ENCODE measurements around the gene NUTM1.
A peak's percentile ranks its signal among the peaks of the same experiment; 100 is the strongest.
"Not testable (repeated sequence)": the region's sequence is repeated elsewhere in the genome, so short reads cannot be mapped to it uniquely, and the experiment has no call there.

The NUTM1 gene

DNA sequence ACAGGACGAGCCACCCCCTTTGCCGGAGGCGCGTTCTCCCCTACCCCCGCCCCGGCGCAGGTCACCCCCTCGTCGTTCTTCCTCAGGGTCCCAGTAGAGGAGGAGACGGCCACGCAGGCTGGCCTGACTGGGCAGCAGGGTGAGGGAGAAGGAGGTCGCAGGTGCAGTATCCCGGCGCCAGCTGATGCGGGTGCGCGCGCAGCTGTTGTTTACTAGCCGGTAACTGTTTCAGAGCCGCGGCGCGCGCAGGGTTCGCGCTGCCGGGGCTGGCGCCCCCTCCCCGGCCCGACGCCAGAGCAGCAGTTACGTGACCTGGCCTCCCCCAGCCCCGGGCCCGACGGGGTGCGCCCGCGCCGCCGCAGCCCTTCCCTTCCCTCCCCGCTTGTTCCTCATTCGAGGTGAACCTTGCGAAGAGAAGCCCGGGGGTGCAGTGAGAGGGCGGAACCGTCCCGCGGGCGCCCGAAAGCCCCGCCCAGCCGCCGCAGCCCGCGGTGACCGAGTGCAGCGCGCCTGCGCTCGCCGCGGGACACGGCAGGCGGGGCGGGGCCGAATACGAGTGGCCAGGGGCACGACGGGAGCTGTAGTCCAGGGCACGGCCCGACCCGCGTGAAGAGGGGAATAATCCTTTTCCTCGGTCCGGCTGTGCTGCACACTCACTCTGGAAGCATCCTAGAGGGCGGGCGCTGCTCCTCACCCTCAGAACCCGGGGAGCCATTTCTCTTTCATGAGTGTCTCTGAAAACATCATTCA is 5.4 kb upstream of the NUTM1 start, which contains the start of gene SLC12A6:
Gene SLC12A6 (minus strand): TSS at position 225 of the 750 bp plus-strand sequence. CDS start 1,101 bp downstream, outside the sequence.
- peak; percentile 84 for DNase-seq

DNA sequence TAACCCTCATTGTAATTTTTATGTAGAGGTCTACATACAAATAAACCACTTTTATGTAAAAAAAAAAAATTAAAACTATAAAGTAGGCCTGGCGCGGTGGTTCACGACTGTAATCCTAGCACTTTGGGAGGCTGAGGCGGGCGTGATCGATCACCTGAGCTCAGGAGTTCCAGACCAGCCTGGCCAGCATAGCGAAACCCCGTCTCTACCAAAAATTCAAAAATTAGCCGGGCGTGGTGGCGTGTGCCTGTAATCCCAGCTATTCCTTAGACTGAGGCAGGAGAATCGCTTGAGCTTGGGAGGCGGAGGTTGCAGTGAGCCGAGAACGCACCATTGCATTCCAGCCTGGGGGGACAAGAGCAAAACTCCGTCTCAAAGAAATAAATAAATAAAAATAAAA is 4.8 kb upstream of the NUTM1 start:
- no peak for DNase-seq

DNA sequence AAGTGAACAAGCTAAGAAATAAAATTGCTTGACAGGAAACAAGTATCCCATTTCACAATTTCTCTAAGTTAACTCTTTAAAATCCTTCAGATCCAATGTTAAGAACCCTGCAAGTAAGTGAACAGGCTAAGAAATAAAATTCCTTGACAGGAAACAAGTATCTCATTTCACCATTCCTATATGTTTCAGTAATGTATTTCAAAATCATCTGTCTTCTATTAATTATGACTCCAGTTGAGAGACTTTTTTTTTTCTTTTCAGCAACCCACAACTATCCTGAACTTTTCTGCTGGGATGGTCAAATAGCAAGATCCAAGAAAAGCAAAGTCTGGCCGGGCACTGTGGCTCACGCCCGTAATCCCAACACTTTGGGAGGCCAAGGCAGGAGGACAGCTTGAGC is 3.2 kb upstream of the NUTM1 start:
- no peak for DNase-seq

DNA sequence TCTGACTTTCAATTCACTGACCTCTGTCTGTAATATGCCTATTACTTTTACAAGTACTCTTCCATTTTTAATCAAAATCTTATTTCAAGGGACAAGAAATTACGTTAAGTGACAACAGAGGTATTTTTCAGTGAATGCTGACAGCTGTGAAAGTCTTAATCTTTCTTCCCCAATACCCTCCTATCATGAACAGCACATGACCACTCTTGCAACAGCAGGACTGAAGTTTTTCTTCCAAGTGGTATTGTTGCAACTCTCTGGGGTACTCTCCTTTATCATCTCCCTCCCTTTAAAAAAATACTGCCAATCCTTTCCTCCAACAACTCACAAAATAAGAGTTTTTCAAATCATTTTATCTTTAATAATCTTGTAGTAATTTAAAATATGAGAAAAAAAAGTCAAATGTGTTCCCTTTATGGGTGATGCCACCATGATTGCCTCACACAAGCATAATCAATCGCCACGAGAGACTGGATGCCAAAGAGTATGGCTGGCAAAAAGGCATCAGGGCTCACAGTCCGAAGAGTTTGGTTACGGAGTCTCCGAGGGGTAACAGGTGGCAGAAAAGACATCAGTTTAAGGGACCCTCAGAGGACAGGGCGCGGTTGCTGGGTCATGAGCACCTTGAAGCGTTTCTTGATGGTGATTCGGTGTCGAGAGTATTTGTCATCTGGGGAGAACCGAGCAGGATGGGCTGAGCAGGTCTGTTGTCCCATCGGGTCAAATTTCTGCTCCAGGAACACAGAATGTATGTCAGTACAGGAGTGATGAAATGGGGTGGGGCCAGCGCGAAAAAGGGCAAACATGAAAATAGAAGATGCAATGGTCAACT is 1.5 kb upstream of the NUTM1 start:
- no peak for DNase-seq

DNA sequence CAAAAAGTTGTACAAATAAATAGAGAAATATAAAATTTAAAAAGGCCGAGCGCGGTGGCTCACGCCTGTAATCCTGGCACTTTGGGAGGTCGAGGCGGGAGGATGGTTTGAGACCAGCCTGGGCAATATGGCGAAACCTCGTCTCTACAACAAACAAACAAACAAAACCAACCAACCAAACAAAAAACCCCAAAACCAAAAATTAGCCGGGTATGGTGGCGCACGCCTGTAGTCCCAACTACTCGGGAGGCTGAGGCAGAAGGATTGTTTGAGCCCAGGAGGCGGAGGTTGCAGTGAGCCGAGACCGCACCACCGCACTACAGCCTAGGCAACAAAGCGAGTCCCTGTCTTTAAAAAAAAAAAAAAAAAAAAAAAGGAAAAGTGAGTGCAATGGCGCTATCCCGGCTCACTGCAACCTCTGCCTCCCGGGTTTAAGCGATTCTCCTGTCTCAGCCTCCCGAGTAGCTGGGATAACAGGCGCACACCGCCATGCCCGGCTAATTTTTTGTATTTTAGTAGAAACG is 840 bp upstream of the NUTM1 start:
- not testable (repeated sequence) for DNase-seq

DNA sequence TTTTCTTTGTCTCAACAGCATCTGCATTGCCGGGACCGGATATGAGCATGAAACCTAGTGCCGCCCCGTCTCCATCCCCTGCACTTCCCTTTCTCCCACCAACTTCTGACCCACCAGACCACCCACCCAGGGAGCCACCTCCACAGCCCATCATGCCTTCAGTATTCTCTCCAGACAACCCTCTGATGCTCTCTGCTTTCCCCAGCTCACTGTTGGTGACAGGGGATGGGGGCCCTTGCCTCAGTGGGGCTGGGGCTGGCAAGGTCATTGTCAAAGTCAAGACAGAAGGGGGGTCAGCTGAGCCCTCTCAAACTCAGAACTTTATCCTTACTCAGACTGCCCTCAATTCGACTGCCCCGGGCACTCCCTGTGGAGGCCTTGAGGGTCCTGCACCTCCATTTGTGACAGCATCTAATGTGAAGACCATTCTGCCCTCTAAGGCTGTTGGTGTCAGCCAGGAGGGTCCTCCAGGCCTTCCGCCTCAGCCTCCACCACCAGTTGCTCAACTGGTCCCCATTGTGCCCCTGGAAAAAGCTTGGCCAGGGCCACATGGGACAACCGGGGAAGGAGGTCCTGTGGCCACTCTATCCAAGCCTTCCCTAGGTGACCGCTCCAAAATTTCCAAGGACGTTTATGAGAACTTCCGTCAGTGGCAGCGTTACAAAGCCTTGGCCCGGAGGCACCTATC is 5.0 kb downstream of the NUTM1 start:
- DNase-seq, result no peak

DNA sequence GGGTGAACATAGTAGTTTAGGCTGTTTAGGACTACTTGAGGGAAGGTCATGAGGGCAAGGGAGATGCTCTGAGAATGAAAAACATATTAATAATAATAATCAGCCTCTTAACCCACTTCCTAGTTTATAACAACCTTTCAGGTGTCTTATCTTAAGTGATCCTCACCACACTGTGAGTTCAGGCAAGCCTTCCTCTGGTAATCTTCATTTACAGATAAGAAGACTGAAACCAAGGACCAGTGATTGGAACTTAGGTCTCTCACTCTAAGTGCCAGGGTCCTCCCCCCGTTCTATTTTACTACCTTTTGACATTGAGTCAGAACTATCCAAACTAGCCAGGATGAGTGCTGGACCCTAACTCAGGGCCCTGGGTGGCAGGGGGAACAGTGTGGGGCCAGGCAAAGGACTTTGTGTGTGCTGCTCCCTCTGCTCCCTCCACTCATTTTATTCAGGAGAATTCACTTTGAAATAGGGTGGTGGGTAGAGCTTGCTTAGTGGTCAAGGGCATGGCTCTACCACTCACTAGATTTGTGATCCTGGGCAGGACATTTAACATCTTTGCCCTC is 5.7 kb downstream of the NUTM1 start:
- no peak for DNase-seq

DNA sequence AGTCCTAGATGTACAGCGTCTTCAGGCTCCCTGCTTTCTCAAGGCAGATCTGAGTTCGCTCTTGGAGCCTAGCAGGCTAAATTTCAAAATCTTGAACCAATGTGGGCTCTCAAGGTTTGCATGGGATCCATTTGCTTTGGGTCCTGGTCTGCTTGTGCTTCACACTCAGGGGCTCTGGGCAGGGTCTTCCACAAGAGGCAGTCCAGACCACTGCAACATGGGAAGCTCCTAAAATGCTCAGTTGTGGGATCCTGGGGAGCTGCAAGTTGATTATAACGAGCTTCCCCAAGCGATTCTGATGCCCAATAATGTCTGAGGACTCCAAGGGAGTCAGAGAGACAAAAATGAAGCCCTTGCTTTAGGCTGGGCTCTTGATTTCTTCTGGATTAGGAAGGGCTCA is 6.7 kb downstream of the NUTM1 start:
- DNase-seq, result no peak

DNA sequence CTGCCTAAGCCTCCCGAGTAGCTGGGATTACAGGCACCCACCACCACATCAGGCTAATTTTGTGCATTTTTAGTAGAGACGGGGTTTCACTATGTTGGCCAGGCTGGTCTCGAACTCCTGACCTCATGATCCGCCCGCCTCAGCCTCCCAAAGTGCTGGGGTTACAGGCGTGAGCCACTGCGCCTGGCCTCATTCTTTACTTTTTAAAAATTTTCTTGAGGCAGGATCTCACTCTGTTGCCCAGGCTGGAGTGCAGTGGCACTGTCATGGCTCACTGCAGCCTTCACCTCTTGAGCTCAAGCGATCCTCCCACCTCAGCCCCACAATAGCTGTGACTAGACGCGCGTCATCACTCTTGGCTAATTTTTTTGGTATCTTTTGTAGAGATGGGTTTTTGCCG is 9.9 kb downstream of the NUTM1 start:
- DNase-seq, result not testable (repeated sequence)

DNA sequence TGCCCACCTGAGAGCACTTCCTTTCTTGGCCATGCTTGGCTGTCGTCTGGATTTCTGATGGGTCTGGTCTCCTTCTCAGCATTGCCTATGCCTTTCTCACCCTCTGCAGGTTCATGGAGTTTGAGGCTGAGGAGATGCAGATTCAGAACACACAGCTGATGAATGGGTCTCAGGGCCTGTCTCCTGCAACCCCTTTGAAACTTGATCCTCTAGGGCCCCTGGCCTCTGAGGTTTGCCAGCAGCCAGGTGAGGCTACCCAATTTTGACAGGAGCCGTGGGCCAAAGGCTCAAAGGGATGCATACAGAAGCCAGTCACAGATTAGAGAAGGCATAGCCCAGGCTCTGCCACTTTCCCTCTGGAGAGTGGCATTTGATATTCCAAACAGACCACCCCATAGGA is 10.5 kb downstream of the NUTM1 start:
- DNase-seq, result no peak

DNA sequence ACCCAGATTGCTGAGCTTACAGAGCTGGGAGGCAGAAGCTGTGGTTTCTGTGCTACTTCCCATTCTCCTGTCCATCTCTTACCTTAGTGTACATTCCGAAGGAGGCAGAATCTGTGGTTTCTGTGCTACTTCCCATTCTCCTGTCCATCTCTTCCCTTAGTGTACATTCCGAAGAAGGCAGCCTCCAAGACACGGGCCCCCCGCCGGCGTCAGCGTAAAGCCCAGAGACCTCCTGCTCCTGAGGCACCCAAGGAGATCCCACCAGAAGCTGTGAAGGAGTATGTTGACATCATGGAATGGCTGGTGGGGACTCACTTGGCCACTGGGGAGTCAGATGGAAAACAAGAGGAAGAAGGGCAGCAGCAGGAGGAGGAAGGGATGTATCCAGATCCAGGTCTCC is 11.2 kb downstream of the NUTM1 start:
- DNase-seq, result no peak

DNA sequence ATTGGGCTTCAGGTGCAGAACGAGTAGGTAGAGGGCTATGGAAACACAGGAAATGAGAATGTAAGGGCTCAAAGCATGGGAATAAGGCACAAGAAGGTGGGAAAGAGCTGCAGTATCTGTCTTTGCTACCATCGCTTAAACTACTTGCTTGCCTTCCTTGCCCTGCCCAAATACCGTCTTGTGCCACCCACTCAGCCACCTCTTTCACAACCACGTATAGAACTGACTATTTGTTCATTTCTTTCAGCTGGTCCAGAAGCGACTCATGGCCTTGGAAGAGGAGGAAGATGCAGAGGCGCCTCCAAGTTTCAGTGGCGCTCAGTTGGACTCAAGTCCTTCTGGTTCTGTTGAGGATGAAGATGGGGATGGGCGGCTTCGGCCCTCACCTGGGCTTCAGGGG is 12.1 kb downstream of the NUTM1 start:
- DNase-seq, result no peak

DNA sequence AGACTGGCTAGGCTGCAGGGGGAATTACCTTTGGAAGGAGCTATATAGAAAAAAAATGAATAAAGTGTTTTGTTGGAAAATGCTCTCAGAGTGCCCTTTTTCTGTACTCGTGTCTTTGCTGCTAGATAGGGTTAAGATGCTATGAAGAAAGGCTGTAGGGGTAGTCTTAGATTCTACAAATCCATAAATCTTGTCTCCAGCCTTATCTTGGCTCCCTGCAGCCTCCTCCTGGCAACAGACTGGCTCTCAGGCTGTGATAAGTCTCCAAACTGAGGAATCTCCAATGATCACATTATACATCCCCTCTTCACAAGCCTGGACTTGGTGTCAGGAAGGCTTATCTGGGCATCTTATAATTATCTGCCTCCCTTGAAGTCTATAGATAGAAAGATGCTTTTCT is 14.5 kb downstream of the NUTM1 start:
- DNase-seq, result no peak

DNA sequence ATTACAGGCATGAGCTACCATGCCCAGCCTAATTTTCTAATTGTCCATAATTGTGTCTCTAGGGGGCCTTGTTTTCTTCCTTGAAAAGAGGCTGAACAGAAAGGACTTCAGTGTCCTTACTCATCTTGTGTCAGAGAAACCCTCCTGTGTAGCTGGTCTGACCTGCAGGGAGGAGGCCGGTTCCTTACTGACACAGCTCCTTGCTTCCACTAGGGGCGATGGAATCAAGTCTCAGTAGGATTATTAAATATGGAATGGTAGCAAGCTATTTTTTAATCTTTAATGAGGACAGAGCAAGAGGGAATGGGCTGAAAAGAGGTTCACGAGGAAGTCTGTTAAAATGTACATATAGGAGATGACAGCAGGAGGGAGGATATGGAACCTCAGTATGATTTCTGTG is 15.3 kb downstream of the NUTM1 start:
- no peak for DNase-seq

DNA sequence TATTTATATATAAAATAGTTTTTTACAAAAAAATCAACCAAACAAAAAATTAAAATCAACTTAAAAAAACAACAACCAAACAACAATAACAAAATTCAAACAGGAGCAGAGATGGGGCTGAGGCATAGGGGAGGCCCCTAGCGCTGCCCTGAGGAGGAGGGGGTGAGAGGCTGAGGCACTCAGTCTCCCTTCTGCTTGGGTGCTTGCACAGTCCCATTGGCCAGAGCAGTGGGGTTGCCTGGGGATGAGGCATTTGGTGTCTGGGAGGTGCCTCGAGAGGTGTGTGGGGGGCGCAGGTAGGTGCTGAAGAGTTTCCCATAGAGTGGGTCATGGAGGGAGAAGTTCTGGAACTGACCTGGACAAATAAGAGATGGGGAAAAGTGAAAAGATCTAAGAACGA is 15.8 kb downstream of the NUTM1 start:
- DNase-seq, result no peak

DNA sequence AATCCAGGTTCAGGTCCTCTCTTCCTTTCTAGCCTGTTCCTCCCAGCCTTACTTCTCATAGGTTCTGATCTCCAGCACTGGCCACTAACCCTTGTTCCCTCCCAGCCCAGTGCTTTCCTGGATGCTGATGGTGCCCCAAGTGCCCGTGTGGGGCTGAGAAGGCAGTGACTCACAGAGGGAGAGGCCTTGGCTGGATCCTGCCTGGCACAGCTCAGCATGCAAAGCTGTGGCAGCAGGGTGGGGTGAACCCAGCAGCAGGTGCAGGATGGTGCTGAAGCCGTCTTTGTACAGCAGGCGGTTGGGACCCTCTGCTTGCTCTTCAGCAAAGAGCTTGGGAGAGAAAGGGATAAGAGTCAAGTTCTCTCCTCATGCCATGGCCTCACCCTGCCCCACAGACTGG is 16.3 kb downstream of the NUTM1 start:
- DNase-seq, result no peak

DNA sequence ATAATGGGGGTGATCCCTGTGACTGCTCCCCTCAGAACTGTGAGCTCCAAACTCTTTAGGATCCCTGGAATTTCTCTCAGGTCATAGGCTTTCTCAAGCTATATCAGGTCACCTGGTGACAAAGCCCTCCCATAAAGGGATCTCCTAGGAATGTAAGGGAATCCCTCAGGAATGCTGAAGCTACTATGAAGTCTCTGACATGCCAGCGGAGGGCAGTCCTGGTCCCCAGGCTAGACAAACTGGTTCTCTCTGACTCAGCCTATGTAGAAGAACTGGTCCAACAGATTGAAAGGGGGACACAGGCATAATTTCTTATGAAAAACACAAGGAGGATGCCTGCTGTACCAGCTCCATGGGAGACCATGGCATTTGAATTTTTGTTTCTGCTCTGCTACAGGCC is 17.2 kb downstream of the NUTM1 start:
- DNase-seq, result no peak

DNA sequence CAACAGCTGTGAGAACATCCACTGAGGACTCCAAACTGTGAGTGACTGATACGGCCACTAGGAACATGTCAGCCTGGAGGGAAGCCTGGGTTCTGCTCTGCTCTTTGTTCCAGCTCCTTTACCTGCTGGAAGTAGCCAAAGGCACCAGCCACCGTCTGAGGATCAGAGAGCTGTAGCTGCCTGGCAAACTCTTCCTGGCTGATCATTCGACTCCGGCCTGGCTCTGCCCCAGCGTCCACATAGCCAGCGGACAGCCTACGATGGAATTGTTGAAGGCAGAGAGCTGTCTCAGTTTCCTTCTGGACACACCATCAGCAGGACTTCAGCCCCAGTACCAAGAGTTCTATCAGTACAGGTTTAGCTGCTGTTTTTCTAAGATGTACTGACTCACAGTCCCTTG is 18.2 kb downstream of the NUTM1 start:
- no peak for DNase-seq

DNA sequence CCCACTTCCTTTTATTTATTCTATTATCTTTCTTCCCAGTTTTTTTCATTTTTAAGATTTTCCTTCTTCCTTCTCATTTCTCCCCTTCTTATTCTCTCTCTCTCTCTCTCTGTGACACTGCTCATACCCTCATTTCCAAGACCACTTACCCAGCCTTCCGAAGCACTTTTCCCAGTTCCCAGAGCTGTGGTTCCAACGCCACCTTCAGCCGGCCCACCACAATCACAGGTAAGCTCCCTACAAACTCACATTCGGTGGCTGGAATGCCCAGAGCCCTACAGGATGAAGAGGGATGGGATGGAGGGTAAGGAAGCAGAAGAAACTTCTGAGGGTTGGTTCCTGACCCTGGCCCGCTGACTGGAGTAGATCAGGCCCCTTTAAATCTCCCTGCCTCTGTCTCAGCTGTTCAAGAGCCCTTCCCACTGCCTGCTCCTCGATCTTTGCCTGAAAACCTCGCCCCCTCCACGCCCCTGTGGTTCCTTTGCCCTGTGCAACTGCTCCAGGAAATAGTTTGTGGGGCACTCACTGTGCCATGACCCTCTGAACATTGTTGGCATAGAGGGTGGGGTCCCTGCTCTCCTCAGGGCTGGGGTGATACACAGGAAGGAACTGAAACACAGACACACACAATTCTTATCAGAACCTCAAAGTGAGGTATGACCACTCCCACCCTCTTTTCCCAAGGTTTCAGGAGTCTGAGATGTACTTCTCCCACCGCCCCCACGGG is 19.1 kb downstream of the NUTM1 start:
- no peak for DNase-seq

DNA sequence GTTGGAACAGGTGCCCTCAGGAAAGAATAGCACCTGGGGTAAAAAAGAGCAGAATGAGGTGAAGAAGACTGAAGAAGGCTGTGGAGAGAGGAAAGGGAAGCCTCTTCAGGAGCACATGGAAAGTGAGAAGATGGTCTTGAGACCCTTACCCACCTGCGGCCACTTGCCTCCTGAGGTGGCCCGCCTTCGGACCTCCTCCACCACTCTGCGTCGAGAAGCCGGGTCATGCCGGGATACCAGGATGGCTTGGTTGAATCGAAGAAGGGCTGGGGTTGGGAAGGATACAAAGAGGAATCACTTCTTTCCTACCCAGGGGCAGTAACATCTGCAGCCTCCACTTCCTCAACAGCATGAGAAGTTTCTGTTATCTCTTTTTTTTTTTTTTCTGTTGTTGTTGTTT is 20.9 kb downstream of the NUTM1 start:
- no peak for DNase-seq

DNA sequence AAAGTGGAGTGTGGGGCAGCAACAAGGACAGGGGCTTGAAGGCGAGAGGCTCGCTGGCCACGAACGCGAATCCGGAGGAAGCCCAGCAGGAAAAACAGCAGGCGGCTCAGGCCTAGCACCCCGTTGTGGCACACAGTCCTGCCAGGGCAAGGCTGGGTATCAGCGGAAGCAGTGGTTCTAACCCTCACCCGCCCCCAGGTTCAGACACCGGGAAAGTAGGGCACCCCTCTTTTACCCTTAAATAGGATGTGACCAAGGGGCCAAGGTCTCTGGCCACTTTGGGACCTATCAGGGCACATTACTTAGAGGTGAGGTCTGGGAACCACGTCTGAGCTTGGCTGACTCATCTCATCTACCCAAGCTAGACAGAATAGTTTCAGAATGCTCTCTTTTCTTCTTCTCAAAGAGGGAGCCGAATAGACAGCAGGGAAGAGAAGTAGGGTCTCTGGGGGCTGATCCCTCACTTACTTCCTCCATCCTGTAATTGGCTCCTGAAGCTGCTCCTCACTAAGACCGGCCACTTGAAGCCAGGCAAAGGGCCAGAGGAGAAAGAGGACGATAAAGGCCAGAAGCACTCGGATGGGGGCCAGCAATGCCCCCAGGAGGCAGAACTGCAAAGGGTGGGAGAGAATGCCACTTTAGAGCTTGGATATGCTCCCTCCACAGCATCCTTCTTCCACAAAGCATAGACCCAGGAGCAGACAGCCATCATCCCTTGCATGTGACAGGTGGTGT is 22.1 kb downstream of the NUTM1 start:
- no peak for DNase-seq

DNA sequence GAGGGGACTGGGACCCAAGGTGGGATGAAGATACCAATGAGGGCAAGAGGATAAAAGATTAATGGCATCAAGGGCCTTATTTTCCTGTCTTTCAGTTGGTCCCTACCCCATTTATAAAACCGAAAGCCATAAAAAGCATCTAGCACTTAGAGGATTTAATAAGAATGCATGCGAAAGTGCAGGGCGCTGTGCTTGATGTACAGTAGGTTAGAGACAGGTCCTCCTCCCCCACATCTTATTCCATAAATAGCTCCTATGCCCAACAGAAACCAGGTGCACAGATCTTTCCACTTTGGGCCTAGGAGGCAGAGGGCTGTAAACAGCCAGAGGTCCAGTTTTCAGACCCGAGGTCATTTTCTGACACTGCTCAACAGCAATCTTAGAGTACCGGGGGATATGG is 22.7 kb downstream of the NUTM1 start:
- DNase-seq, result no peak
